NCI-H524 treated with DMSO at 0.1 percent for 48 hours (cell line): ENCODE data around the gene FOXI2.
A peak's percentile ranks its signal among the peaks of the same experiment; 100 is the strongest.

ENCODE experiments used
- DNase-seq: peaks from one replicate; lab custom pipeline; 2025; lab: John Stamatoyannopoulos, UW

FOXI2 gene

DNA sequence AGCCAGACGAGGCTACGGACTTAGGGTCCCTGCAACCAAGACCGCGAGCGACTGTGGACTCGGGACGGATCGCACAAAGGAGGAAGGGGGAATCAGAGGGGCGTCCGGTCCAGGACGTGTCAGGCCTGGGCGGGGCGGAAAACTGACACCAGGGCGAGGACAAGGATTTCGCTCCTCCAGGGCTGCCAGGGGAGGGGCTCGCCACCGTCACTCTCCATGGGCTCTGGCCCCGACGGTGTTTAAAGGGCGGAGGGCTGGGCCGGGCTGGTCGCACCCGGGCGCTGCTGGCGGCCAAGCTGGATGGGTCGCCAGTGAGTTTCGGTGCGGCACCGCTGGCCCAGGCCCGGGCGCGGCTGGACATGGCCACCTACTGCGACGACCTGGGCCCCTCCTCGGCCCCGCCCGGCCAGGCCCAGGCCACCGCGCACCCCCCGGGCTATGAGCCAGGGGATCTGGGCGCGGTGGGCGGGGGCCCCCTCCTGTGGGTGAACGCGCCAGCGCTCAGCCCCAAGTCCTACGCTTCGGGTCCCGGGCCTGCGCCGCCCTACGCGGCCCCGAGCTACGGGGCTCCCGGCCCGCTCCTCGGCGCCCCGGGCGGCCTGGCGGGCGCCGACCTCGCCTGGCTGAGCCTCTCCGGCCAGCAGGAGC, at the start of gene FOXI2:
TSS of gene FOXI2 (plus strand) at position 271 of the 648 bp plus-strand sequence. CDS start at position 360, 89 bp downstream.
- no peak for DNase-seq

DNA sequence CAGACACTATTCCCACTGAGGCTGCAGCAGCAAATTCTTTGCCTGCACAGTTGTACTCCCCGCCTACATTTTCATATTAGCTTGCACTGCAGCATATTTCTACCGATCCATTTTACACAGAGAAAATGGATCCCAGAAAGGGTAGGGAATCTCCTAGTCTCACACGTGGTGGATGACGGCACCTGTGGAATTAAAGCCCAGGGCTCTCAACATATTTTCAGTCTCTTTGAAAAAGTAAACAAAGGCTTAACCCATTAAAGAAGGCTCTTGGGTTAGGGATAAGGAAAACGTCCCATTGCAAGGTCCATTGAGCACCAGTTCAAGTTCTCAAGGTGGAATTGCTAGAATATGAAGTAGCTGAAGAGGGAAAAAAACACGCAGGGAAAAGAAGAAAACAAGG, 49.4 kb upstream of the FOXI2 start:
- no peak for DNase-seq

DNA sequence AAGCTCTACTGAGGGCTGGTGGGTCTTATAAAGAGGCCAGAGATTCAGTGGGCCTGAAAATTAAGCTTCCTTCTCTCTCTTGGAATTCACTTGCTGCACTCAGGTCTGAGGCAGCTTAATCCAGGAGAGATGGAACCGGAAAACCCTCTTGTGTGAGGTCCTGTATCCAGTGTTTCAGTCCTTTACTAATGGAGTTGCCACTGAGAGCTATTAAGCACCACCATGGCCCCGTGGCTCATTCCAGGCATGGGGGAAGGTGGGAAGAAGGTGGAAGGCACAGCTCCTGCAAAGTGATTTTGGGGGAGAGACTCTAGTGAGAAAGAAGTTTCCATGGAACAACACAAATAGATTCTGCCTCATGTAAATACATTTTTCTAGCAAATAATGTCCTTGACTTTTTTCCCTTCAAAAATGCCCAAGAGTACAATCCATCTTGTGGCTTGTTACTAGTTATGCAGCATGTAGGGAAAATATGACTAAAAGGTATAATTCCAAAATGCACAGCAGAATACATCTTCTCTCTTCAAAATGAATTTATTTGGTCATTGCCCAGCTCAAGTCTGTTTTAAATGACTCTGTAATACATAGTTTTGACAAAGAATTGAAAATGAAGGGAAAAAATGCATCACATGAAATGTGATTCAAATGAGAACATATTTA, 46.7 kb upstream of the FOXI2 start:
- DNase-seq = no peak

- DNase-seq = no peak
Observed at GRCh38 chr10:127694580-127695193, 42.3 kb upstream of the FOXI2 start.

- DNase-seq = no peak
Observed at GRCh38 chr10:127695431-127695830, 41.6 kb upstream of the FOXI2 start.

GRCh38 chr10:127698886-127699285, 38.1 kb upstream of the FOXI2 start:
- no peak for DNase-seq

DNA sequence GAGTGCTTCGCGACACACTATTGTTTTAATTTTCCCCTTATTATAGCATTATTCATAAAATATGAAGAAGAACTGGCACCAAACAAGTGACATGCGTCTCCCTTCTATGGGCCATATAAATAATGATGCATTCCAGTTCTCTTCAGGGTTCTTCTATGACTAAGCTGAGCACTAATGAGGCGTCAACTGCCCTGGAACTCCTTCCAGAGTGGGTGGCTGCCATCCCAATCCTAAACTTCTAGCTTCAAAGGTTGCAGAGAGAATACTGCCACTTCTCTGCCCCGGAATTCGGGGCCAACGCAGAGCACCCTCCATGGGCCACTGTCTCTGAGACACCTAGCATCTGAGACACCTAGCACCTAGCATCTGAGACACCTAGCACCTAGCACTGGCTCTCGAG, 37.7 kb upstream of the FOXI2 start:
- DNase-seq = no peak

DNA sequence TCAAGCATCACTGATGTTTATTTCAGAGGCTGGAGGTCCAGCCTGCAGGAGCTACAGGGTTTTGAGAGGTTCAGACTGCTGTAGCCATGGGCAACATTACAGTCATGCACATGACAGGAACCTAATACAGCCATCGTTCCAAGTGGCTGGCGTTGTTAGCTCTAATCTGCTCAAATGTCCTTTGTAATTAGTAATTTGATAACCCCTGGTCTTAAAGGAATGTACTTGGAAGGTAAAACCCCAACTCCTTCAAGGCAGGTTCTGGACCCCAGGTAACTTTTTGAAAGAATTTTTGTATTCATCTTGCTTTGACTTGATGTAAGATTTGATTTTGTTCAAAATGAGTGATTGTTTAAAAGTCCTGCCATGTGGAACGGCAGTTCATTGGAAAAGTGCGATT, 34.7 kb upstream of the FOXI2 start:
- peak; percentile 23 for DNase-seq

DNA sequence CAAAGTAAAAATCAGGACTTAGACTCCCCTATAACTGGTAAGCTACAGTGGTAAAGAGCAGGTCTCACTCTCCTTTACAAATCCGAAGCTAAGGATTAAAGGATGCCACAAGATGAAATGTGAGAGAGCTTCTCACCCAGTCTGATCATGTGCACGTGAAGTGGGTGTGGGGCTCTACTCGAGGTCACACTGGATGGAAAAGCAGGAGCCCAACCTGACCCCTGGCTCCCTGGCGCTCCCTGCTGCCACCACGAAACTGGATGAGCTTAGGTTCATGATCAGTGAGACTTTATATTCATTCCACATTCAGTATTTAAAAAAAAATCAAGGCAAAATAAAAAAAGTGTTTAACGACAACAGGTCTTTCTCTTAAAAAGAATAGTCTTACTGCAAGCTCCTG, 21.7 kb upstream of the FOXI2 start:
- DNase-seq = peak; percentile 27

DNA sequence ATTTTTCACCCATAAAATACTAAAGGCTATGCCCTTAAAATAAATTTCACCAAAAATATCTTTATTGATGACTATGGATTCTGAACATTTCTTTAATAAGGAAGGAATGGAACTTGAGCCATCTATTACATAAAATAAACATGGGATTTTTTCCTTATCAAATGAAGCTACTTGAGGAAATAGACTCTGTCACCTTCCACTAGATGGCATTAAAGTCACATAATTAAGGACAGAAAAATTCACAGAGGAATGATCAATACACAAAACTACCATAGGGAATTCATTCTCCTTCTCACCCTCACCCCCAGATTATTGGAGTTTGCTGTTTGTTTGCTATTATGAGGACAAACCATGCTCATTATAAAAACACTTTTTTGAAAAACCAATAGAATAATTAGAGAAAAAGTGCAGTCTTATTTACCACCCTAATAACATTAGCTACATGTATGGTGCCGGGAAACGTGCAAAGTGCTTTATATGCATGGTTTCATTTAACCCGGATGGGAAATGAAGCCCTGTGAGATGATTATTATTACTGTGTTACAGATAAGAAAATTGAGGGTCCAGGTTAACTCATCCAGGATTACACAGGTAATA, 21.1 kb upstream of the FOXI2 start:
- DNase-seq = no peak

GRCh38 chr10:127720142-127720541, 16.8 kb upstream of the FOXI2 start:
- DNase-seq = no peak

DNA sequence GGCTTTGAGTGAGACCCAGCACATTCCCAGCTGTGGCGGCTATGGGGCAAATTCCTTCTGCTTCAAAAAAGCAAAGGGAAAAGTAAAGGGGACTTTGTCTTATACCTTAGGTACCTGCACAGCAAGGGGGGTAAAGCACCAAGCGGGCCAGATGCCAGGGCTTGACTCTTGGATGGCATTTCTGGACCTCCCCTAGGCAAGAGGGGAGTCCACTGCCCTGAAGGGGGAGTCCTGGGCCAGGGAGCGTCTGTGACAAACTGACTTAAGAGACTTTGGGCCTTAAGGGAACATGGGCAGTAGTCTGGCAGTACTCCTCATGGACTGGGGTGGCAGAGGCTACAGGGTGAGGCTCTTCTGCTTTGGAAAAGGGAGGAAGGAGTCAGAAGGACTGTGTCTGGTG, 16.1 kb upstream of the FOXI2 start:
- no peak for DNase-seq

- no peak for DNase-seq
Observed at GRCh38 chr10:127734753-127735152, 2.2 kb upstream of the FOXI2 start.

GRCh38 chr10:127735156-127735555, 1.8 kb upstream of the FOXI2 start:
- no peak for DNase-seq

DNA sequence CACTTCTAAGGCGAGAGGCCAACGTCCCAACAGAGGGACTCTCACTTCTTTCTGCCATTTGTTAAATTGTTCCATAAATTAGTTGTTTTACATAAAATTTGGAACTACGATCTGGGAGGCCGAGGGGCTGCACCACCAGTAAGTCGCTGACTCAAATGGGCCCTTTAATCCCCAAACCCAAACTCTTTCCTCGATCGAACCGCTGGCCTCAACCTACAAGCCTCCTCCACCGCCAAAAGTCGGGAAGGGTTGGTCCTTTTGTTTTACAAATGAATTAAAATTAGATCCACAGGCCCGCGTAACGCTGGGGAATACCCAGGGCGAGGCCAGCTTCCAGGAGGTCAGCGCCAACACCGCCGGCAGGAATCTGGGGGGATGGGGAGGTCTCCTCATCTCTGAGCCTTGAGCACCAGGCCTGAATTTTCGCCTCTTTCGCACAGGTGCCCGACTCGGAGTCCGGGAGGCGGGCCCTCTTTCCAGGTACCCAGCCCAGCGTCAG, 1.2 kb upstream of the FOXI2 start:
- DNase-seq = no peak

DNA sequence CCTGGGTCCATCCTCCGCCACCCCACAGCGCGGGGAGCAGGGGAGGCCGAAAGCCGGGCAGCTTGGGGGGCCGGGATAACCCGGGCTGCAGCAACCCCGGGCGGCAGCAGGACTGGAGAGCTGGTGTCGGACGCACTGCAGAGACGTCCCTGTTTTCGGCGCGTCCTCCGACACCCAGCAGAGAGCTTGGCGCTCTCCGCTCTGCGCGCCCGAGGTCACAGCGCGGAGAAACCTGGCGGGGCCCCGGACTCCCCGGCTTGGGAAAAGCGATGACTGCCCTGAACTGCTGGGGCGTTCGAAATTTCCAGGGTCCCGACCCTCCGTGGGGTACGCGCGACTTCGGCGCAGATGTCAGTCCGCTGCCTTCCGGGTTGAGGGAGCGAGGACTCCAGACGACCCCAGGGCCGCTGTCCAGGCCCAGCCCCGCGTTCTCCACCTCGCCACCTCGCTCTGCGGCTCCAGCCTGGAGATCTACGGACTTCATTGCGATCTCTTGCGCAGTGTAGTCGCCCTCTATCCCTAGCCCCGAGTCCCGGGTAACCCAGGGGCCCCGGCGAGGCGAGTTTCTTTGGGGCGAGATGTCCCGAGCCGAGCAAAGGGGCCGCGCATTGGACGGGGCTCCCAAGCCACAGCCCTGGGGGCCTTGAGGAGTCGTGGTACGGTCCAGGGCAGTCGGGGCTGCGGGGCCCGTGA, 617 bp upstream of the FOXI2 start:
- no peak for DNase-seq

DNA sequence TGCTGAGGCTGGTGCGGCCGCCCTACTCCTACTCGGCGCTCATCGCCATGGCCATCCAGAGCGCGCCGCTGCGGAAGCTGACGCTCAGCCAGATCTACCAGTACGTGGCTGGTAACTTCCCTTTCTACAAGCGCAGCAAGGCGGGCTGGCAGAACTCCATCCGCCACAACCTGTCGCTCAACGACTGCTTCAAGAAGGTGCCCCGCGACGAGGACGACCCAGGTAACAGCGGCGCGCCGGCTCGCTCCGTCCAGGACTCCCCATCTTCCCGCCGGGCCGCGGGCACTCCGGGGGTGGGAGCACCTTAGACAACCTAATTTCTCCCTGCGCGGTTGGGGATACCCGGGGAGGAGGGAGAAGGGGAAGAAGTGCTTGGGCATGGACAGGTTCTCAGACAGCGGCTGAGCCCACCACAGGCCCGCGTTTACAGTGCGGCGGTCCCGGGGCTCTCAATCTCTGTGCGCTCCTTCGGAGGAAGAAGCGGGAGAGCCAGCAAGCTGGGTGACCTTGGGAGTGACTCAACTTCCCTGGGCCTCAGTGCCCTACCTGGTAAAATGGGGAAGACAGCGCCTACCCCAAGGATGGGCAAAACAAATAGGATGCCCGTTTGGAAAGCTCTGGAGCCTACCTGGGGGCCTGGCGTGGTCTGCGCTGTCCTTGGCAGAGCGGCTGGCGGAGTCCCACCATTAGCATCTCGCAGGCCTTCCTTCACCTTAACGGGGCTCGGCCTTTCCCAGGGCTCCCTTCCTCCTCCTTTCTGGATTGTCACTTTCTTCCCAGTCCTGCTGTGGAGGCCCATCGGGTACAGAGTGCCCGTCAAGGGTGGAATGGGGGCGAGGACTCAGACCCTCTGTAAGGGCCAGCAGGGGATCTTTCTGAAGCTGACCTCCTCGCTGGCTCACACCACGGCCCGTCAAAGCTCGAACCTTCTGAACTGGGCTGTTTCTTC, 852 bp downstream of the FOXI2 start:
- DNase-seq = no peak

GRCh38 chr10:127738512-127739424, 1.8 kb downstream of the FOXI2 start:
- DNase-seq = no peak

- DNase-seq = no peak
Observed at GRCh38 chr10:127739908-127740307, 2.9 kb downstream of the FOXI2 start.

- no peak for DNase-seq
Observed at GRCh38 chr10:127740596-127740995, 3.6 kb downstream of the FOXI2 start.
